Measurements from ENCODE around the gene HEG1. TPM values are rescaled to one million over a fixed set of nuclear protein-coding genes. Genes with fewer than 3 reads are reported as not detected.

HEG1 gene
- total and polyA plus RNA-seq, 2 donors (not counting 3 experiments of a cell fraction or from before 2014, with no cell fraction given) = 50.1 to 106 TPM

GRCh38 chr3:124986192-124987143 is 69.3 kb downstream of the HEG1 start:
- H3K9ac ChIP-seq (replicated peaks; ENCODE audit: extremely low read depth, insufficient read depth, low read length) = no peak overlapping the region
- no peak overlapping the region for H3K4me3 ChIP-seq (replicated peaks in 1 of 3; ENCODE audit: insufficient read depth in 1 of 3, low read depth in 1 of 3, low read length in 3 of 3)
- peak overlapping the region; percentile 61 for H3K27ac ChIP-seq (ENCODE audit: insufficient read depth, low read depth, low read length)
- ChIA-PET CTCF (interaction anchor here (0.7 to 1.3 kb wide), 8 partner anchors 9 to 225 kb away, joined by 3 to 9 read pairs (median 4); no protein-coding TSS in a partner anchor), POLR2A (no interaction called here)
- intact Hi-C loops (cut with micrococcal nuclease) (loop anchor here (1.0 to 5.0 kb wide), 4 partner anchors 15 to 225 kb away; no protein-coding TSS in a partner anchor), dilution Hi-C loops (cut with MboI; ENCODE audit: extremely low pct_ligation_motif_present, low sequenced_read_pairs) (no loop called here)
- TF ChIP-seq GATA2 (IDR thresholded peaks at IDR 0.05; ENCODE audit: insufficient read depth, insufficient read length, low read depth, low read length) = no peak
- TF ChIP-seq EZH2 (IDR thresholded peaks at IDR 0.05; ENCODE audit: borderline replicate concordance, low read depth, low read length, severe bottlenecking) = no peak
- no peak for TF ChIP-seq POLR2AphosphoS5 (IDR thresholded peaks at IDR 0.05; ENCODE audit: insufficient read depth, low read depth, low read length)
- TF ChIP-seq JUN (IDR thresholded peaks at IDR 0.05; ENCODE audit: borderline replicate concordance, insufficient read depth, insufficient read length, low read depth) = peak; percentile 45
- TF ChIP-seq MAX (IDR thresholded peaks at IDR 0.05; ENCODE audit: insufficient read depth, insufficient read length) = no peak
- peak; percentile 80 for TF ChIP-seq FOS (IDR thresholded peaks at IDR 0.05; ENCODE audit: borderline replicate concordance, insufficient read depth, low read length)
- no peak for TF ChIP-seq MYC (IDR thresholded peaks at IDR 0.05; ENCODE audit: low read depth, low read length)
- no peak for TF ChIP-seq POLR2A (IDR thresholded peaks at IDR 0.05; ENCODE audit: low read depth, low read length)
- peak; percentile 36 to 37 for TF ChIP-seq CTCF (IDR thresholded peaks at IDR 0.05; ENCODE audit: extremely low read depth in 1 of 2, insufficient read depth in 1 of 2, low read depth in 1 of 2, low read length in 2 of 2)
- no peaks in the 10 kb centered on the region for H3K9me3 ChIP-seq (replicated peaks; ENCODE audit: control insufficient read depth, insufficient read depth, low read length)
- no TSS peak for BruUV-seq (replicated peaks)
- no peak overlapping the region for H2AFZ ChIP-seq (ENCODE audit: low read depth, low read length)
- H3K4me2 ChIP-seq (ENCODE audit: insufficient read depth, low read length) = no peak overlapping the region
- DNase-seq (ENCODE audit: low read depth, low spot score) = peak; percentile 52
- FAIRE-seq = no peak
- no peaks in the 10 kb centered on the region for H4K20me1 ChIP-seq (replicated peaks; ENCODE audit: control insufficient read depth, extremely low read depth, insufficient read depth, low read length)
- H3K79me2 ChIP-seq (ENCODE audit: control insufficient read depth, insufficient read depth, low read length) = no peaks in the 10 kb centered on the region
- H3K27me3 ChIP-seq (ENCODE audit: control insufficient read depth in 2 of 2, insufficient read depth in 2 of 2, low read length in 2 of 2) = no peaks in the 10 kb centered on the region
- no peaks in the 10 kb centered on the region for H3K9me1 ChIP-seq (replicated peaks; ENCODE audit: control insufficient read depth, extremely low read depth, insufficient read depth, low read length)
- H3K36me3 ChIP-seq (ENCODE audit: control insufficient read depth in 2 of 2, extremely low read depth in 1 of 2, insufficient read depth in 2 of 2, low read length in 2 of 2) = peaks cover 6 to 15% of the 10 kb centered on the region in 2 experiments
- peaks cover 29% of the 10 kb centered on the region for H3K4me1 ChIP-seq (ENCODE audit: control insufficient read depth, extremely low read depth, insufficient read depth, low read length)
